A549 (cell line): ENCODE measurements around the gene TCF25.

Experiments used
- EP300 ChIP-seq, 2 experiments: fragments of >200 bp; sonication (Bioruptor Twin); formaldehyde crosslinking; IDR thresholded peaks; 2 replicates in 1 of 2; 3 replicates in 1 of 2; pipeline ENCODE4 v1.6.1; 2016 to 2017
- JUNB ChIP-seq: fragments of >200 bp; sonication (Bioruptor Twin); formaldehyde crosslinking; IDR thresholded peaks from 2 replicates; pipeline ENCODE4 v1.6.1; 2016
- KDM5A ChIP-seq: fragments of 200-600 bp; sonication (generic); IDR thresholded peaks from 2 replicates; pipeline ENCODE4 v1.6.1; 2016; ENCODE audit warnings: antibody characterized with exemption, mild to moderate bottlenecking
- MYC ChIP-seq: IDR thresholded peaks from 2 replicates; pipeline ENCODE4 v1.6.1; 2012; ENCODE audit warnings: mild to moderate bottlenecking, inconsistent platforms, low read length, improper control_type of control experiment, borderline replicate concordance
- NR3C1 ChIP-seq: fragments of >200 bp; sonication (Bioruptor Twin); formaldehyde crosslinking; IDR thresholded peaks from 3 replicates; pipeline ENCODE4 v1.6.1; 2017
- POLR2A ChIP-seq: IDR thresholded peaks from 2 replicates; pipeline ENCODE4 v1.6.1; 2012; ENCODE audit warnings: mild to moderate bottlenecking, low read length
- RAD21 ChIP-seq, 2 experiments: fragments of >200 bp in 1 of 2; sonication (Bioruptor Twin) in 1 of 2; formaldehyde crosslinking in 1 of 2; IDR thresholded peaks in 1 of 2; conservative IDR thresholded peaks in 1 of 2; 2 replicates in 1 of 2; 3 replicates in 1 of 2; pipeline ENCODE4 v1.6.1; 2012 to 2018; ENCODE audit warnings: inconsistent platforms in 1 of 2
- RCOR1 ChIP-seq: fragments of 150-350 bp; IDR thresholded peaks from 2 replicates; pipeline ENCODE4 v1.6.1; 2014; ENCODE audit warnings: antibody characterized with exemption, low read length, low read depth
- RNF2 ChIP-seq: fragments of 200-600 bp; sonication (generic); IDR thresholded peaks from 2 replicates; pipeline ENCODE4 v1.6.1; 2016; ENCODE audit warnings: low read depth, mild to moderate bottlenecking, antibody characterized with exemption, moderate library complexity, borderline replicate concordance
- SREBF2 ChIP-seq: fragments of 450-650 bp; IDR thresholded peaks from 2 replicates; pipeline ENCODE4 v1.6.1; 2014; ENCODE audit warnings: mild to moderate bottlenecking, moderate library complexity
- TF ChIP-seq, protein P1 (sequence below): fragments of >200 bp; sonication (Bioruptor Twin); formaldehyde crosslinking; IDR thresholded peaks from 3 replicates; pipeline ENCODE4 v1.5.1; 2016
- TF ChIP-seq, protein P2 (sequence below): IDR thresholded peaks from 2 replicates; pipeline ENCODE4 v1.6.1; 2012
- TF ChIP-seq, protein P3 (sequence below): fragments of 450-650 bp; IDR thresholded peaks from 2 replicates; pipeline ENCODE4 v1.6.1; 2014; ENCODE audit warnings: antibody characterized with exemption
- TF ChIP-seq, protein P4 (sequence below): fragments of 200-600 bp; sonication (generic); IDR thresholded peaks from 2 replicates; pipeline ENCODE4 v1.6.1; 2016; ENCODE audit warnings: antibody characterized with exemption, mild to moderate bottlenecking, moderate library complexity

DNA sequence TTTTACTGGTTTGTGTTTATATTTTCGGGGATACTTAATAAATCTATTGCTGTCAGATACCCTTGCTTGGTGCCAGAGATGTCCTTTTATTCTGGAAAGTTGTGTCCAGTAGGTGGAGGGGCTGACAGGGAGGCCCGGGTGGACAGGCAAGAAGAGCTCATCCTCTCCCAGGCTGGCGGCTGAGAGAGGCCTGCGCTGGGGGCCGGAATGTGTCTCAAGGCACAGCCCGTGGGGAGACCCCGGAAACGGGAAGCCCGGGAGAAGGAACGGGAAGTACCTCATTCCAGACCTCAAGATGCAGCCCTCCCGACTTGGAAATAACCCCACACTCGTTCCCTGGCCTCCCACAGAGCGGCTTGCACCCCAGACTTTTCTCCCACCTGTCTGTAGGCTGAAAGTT lies 62.6 kb downstream of the TCF25 start:
- TF ChIP-seq POLR2A (no peak), RAD21 (conservative IDR thresholded peaks at IDR 0.05 in 1 of 2, IDR thresholded peaks at IDR 0.05 in 1 of 2) (no peak), RNF2 (no peak), RCOR1 (no peak), MYC (no peak), JUNB (no peak), SREBF2 (no peak), KDM5A (no peak), EP300 (IDR thresholded peaks at IDR 0.05) (no peak), NR3C1 (no peak)
- TF ChIP-seq, protein P1, sequence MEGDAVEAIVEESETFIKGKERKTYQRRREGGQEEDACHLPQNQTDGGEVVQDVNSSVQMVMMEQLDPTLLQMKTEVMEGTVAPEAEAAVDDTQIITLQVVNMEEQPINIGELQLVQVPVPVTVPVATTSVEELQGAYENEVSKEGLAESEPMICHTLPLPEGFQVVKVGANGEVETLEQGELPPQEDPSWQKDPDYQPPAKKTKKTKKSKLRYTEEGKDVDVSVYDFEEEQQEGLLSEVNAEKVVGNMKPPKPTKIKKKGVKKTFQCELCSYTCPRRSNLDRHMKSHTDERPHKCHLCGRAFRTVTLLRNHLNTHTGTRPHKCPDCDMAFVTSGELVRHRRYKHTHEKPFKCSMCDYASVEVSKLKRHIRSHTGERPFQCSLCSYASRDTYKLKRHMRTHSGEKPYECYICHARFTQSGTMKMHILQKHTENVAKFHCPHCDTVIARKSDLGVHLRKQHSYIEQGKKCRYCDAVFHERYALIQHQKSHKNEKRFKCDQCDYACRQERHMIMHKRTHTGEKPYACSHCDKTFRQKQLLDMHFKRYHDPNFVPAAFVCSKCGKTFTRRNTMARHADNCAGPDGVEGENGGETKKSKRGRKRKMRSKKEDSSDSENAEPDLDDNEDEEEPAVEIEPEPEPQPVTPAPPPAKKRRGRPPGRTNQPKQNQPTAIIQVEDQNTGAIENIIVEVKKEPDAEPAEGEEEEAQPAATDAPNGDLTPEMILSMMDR = no peak
- TF ChIP-seq, protein P2, sequence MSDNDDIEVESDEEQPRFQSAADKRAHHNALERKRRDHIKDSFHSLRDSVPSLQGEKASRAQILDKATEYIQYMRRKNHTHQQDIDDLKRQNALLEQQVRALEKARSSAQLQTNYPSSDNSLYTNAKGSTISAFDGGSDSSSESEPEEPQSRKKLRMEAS = no peak
- TF ChIP-seq, protein P3, sequence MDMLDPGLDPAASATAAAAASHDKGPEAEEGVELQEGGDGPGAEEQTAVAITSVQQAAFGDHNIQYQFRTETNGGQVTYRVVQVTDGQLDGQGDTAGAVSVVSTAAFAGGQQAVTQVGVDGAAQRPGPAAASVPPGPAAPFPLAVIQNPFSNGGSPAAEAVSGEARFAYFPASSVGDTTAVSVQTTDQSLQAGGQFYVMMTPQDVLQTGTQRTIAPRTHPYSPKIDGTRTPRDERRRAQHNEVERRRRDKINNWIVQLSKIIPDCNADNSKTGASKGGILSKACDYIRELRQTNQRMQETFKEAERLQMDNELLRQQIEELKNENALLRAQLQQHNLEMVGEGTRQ = no peak
- TF ChIP-seq, protein P4, sequence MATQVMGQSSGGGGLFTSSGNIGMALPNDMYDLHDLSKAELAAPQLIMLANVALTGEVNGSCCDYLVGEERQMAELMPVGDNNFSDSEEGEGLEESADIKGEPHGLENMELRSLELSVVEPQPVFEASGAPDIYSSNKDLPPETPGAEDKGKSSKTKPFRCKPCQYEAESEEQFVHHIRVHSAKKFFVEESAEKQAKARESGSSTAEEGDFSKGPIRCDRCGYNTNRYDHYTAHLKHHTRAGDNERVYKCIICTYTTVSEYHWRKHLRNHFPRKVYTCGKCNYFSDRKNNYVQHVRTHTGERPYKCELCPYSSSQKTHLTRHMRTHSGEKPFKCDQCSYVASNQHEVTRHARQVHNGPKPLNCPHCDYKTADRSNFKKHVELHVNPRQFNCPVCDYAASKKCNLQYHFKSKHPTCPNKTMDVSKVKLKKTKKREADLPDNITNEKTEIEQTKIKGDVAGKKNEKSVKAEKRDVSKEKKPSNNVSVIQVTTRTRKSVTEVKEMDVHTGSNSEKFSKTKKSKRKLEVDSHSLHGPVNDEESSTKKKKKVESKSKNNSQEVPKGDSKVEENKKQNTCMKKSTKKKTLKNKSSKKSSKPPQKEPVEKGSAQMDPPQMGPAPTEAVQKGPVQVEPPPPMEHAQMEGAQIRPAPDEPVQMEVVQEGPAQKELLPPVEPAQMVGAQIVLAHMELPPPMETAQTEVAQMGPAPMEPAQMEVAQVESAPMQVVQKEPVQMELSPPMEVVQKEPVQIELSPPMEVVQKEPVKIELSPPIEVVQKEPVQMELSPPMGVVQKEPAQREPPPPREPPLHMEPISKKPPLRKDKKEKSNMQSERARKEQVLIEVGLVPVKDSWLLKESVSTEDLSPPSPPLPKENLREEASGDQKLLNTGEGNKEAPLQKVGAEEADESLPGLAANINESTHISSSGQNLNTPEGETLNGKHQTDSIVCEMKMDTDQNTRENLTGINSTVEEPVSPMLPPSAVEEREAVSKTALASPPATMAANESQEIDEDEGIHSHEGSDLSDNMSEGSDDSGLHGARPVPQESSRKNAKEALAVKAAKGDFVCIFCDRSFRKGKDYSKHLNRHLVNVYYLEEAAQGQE = no peak
